Left colon (tissue), 2 donors: ENCODE results near the gene ENSA. TPM values are rescaled to one million over a fixed set of nuclear protein-coding genes. Genes with fewer than 3 reads are reported as not detected.
"Not testable (repeated sequence)": the region's sequence is repeated elsewhere in the genome, so short reads cannot be mapped to it uniquely, and the experiment has no call there.

Experiments used
- ATAC-seq: fragments of 200-7000 bp; cut with Tn5 transposase; one replicate; pipeline ENCODE4 v1.9.1; 2020; ENCODE audit warnings: mild to moderate bottlenecking, moderate library complexity
- DNase-seq, 2 donors: peaks; one replicate each; pipeline ENCODE4 v3.0.0-alpha.2; 2020
- intact Hi-C, 2 donors: fragments of 100-400 bp; cut with DNase I in 1 of 2; cut with micrococcal nuclease in 1 of 2; formaldehyde crosslinking; loops; one replicate each; pipeline versions ENCODE4 v1.11.2 to v1.14.0; 2022; cut with DNase I, micrococcal nuclease
- total RNA-seq, 2 donors: library from RNA; stranded (reverse); fragmentation: NEBNext Ultra II Directional; extraction: Animal tissue kit (Norgen Biotek cat#: 25700); gene quantifications; one replicate each; pipeline ENCODE4 v1.2.1, GENCODE V29; 2021
- donor health status: DM: no; HTN: no; CAD: no.
- donor health status: DM: yes; HTN: yes; CAD: no.

ENSA gene
- total RNA-seq, 2 donors from 2014 or later, result 175 to 222 TPM

DNA sequence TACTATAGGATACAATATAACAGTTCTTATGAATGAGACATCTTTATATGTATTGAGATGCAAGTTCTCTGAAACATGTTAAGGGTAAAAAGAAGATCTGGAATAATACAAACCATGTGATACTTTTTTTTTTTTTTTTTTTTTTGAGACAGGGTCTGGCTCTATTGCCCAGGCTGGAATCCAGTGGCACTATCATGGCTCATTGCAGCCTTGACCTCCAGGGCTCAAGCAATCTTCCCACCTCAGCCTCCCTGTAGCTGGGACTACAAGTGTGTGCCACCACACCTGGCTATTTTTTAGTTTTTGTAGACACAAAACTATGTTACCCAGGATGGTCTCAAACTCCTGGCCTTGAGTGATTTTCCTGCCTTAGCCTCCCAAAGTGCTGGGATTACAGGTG, 27.9 kb downstream of the ENSA start:
- no peak for DNase-seq
- ATAC-seq, result no peak
- intact Hi-C loops, result no loop called here

DNA sequence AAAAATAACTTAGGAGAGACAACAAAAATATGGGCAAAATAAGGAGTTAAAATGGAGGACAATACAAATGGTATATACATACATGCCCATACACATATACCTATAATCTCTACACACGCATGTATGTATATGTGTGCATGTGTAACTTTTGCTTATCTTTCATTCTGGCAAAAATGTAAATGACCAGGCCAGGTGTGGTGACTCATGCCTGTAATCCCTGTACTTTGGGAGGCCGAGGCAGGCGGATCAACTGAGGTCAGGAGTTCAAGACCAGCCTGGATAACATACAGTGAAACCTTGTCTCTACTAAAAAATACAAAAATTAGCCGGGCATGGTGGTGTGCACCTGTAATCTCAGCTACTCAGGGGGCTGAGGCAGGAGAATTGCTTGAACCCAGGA, 31.1 kb downstream of the ENSA start:
- ATAC-seq, DNase-seq, intact Hi-C loops: not testable (repeated sequence)

DNA sequence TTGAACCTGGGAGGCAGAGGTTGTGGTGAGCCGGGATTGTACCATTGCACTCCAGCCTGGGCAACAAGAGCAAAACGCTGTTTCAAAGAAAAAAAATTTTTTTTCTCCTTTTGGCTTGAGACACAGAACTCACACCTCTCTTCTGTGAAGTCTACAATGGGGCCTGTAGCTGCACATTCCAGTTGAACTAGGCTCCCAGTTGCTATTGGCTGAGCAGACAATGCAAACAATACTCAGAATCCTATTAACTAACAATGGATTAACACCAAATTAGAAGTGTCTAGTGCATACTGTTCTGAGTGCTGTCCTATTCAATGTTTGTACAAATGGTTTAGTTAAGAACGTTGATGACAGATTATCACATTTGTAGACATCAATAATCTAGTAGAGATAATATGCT, 32.4 kb downstream of the ENSA start:
- DNase-seq, result no peak
- intact Hi-C loops, result no loop called here
- ATAC-seq, result no peak

DNA sequence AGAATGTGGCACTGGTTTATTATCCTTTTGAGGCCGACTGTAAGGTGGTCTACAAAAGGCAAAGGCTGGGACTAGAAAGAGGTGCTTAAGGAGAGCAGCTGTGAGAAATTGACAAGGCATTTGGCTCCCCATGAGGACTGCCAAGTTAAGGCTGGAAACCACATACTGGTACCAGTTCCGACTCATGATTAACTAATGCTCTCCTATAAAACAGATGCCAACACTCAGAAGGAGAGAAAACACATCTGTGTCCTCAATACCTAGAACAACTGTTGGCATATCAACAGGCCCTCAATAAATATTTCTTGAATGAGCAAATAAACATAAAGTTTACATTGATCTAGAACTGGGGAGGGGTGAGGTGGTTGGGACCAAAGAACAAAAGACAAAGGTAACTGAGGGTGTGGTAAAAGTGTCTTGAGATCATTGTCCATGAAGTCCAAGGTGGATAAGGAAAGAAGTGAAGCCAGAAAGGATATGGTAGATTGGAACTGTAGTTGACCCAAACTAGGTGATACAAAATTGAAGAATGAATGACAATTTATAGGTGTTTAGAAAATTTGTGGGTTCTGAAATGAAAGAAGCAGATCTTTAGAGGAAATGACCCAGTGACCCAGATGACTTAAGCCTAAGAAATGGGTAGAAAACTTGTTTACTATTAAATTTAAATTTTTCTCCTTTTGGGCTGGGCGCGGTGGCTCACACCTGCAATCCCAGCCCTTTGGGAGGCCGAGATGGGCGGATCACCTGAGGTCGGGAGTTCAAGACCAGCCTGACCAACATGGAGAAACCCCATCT, 33.1 kb downstream of the ENSA start:
- peak; percentile 91 for ATAC-seq

DNA sequence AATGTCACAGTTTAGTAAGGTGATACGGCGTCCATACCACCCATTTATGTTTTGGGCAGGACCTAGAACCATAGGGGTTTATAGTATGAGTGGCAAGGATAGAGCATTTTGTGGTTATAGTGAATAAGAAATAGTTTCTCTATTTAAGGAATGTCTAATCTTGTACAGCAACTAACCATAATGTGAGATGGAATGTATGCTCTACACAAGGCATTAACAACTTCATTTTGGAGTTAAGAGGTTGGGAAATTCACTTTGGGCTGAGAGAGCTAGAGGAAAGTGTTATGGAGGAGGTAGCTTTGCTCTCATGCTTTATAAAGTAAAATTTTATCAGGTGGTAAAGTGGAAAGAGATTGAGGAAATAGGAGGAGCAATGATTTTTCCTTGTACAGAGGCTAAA, 47.0 kb downstream of the ENSA start:
- intact Hi-C loops, result no loop called here
- no peak for ATAC-seq
- DNase-seq, result no peak

More for the DNA sequence above, 33.1 kb downstream of the ENSA start:
- DNase-seq, result no peak
- intact Hi-C loops, result no loop called here

DNA sequence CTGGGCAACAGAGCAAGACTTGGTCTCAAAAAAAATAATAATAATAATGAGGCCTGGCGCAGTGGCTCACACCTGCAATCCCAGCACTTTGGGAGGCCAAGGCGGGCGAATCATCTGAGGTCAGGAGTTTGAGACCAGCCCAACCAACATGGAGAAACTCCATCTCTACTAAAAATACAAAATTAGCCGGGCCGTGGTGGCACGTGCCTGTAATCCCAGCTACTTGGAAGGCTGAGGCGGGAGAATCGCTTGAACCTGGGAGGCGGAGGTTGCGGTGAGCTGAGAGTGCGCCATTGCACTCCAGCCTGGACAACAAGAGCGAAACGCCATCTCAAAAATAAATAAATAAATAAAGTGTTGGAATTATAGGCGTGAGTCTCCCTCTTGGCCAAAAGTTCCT, 47.5 kb downstream of the ENSA start:
- intact Hi-C loops, DNase-seq, ATAC-seq: not testable (repeated sequence)

DNA sequence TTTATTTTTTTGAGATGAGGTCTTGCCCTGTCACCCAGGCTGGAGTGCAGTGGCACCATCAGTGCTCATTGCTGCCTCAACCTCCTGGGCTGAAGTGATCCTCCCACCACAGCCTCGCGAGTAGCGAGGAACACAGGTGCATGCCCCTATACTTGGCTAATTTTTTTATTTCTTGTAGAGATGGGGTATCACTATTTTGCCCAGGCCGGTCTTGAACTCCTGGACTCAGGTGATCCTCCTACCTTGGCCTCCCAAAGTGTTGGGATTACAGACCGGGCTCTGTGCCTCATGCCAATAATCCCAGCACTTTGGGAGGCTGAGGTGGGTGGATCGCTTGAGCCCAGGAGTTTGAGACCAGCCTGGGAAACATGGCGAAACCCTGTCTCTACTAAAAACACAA, 48.0 kb downstream of the ENSA start:
- ATAC-seq, intact Hi-C loops, DNase-seq: not testable (repeated sequence)

DNA sequence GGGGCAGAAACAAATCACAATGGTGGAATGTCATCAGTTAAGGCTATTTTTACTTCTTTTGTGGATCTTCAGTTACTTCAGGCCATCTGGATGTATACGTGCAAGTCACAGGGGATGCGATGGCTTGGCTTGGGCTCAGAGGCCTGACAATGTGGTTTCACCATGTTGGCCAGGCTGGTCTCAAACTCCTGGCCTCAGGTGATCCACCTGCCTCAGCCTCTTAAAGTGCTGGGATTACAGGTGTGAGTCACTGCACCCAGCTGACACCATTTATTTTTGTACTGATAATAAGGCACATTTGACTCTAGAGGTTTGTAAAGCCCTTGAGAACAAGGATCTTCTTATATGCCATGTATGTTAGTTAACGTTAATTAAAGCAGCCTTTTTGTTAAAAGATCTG, 48.4 kb downstream of the ENSA start:
- ATAC-seq, intact Hi-C loops, DNase-seq: not testable (repeated sequence)

DNA sequence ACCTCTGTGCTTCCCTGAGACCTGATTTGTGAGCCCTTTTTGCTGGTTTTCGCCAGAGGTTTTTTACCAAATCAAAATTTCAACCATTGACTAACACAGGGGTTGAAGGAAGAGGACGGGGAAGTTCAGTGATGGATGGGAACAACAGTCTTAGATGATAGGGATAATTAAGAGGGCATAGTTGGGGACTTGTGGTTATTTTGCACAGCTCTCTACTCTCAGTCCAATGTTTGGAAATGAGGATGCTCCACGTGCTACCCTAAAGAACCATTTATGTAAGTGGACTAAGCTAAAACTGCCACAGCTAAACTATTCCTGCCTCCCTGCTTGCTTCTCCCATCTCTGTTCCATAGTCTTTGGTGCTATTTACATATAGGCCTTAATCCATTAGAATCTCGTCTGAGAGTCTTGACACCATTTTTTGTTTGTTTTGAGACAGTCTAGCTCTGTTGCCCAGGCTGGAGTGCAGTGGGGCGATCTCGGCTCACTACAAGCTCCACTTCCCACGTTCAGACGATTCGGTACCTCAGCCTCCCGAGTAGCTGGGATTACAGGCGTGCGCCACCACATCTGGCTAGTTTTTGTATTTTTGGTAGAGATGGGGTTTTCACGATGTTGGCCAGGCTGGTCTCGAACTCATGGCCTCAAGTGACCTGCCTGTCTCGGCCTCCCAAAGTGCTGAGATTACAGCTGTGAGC, 49.3 kb downstream of the ENSA start:
- intact Hi-C loops, result no loop called here
- DNase-seq (no peak), ATAC-seq (no peak)

DNA sequence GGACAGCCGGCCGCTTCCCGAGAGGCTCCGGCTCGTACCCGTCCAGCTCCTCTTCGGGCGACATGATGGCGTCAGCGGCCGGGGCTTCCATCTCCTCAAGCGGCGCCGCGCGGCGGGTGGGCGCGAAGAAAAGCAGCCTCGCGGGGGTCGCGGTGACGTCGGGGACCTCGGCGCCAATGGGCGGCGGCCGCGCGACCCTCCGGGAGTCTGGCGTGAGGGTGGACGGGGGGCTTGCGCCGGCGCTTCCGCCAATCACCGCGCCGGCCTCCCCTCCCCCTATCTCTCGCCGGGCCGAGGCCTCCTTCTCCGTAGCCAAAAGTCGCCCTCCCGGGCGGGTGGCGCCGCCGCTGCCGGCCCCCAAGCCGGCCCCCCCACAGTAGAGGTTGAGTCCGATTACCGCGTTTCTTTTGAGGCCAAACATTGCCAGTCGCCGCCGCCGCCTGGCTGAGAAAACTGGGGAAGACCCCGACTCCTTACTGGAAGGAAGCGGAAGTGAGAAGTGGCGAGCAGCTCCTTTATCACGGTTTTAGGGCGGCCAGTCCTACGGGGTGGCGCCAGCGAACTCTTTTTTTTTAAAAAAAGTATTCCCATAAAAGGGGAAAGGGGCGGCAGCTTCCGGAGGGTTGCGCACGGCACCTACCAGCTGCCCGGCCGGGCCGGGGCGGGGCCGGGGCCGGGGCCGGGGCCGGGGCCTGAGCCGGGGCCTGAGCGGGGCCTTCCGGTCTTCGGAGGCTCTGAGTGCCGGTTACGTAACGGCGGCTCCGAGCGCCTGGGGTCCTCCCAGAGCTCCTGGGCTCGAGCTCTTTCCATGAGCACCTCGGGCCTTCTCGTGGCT, 50.1 kb downstream of the ENSA start, which contains the start of gene MCL1:
TSS of gene MCL1 (minus strand) at position 501 of the 835 bp plus-strand sequence. CDS start at position 421, 80 bp downstream.
- ATAC-seq (peak; percentile 75), DNase-seq (peak; percentile 92 to 96)
- intact Hi-C loops, result no loop called here

DNA sequence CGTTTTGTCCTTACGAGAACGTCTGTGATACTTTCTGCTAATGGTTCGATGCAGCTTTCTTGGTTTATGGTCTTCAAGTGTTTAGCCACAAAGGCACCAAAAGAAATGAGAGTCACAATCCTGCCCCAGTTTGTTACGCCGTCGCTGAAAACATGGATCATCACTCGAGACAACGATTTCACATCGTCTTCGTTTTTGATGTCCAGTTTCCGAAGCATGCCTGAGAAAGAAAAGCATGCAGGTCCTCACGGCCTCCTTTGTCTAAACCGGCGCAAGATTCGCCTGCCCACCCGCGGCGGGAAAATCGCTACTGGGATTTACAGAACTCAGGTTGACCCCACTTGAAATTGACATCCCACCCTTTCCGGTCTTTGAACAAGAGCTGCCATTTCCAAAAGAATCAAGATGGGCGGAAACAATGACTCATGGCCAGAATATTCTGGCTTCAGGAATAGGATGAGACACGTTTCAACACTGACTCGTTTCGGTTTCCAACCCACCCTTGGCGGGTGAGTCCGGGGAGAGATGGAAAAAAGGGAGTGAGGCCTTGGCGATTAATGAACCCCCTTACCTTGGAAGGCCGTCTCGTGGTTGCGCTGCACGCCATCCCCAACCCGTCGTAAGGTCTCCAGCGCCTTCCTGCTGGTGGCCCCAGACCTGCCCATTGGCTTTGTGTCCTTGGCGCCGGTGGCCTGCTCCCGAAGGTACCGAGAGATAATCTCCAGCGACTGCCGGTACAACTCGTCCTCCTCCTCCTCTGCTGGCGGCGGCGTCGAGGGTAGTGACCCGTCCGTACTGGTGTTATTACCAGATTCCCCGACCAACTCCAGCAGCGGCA, 50.9 kb downstream of the ENSA start:
- intact Hi-C loops, result no loop called here
- ATAC-seq (peak; percentile 17), DNase-seq (peak in 1 of 2 donors; percentile 55)

DNA sequence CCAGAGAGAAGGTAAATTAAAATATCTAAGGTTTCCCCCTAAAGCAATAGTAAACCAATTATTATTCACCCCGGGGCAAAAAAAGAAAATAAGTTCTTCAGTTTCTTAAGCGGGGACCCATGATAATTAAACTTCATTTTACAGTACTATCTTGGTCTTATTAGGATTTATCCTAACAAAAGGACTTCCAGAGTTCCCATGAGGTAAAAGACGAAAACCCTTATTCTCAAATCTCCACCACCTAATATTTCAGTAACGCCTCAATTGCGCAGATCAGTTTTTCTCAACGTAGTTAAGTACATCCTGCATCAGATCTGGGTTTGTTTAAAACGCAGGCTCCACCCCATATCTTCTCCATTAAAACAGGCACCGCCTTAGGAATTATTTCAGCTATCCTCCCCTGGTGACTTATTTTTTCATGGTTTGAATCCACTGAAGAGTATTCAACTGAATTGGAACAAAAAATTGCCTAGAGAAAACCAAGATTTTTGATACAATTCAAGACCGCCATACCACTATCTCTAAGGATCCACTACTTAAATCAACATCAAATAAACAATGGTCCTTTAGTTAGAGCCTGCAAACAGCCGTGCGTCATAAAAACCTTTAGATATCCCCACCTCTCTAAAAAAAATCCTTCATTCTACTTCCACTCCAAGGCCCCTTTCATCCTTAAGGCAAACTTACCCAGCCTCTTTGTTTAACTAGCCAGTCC, 51.7 kb downstream of the ENSA start:
- no peak for DNase-seq
- no peak for ATAC-seq
- intact Hi-C loops, result no loop called here

DNA sequence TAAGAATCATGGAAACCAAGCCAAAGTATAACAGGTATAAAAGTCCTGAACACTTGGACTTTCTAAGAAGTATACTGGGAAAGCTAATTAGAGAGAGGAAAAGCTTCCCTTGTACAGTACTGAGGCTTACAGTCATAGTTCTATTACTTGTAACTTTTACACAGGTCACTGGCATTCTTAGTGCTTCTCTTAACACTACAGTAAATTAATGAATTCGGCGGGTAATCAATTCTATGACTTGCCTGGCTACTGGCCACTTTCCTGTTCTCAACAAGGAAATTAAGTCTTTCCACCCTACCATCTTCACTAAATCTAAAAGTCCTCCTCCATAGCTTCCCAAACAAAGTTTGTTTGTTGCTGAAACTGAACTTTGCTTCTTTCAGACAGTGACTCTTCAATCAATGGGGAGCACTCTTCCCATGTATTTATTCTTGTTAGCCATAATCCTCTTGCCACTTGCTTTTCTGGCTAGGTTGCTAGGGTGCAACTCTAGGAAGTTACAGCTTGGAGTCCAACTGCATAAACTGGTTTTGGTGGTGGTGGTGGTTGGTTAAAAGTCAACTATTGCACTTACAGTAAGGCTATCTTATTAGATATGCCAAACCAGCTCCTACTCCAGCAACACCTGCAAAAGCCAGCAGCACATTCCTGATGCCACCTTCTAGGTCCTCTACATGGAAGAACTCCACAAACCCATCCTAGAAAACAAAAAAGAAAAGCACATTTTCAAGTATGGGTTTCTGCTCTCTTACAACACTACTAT, 52.4 kb downstream of the ENSA start:
- intact Hi-C loops, result no loop called here
- peak; percentile 3 for ATAC-seq
- no peak for DNase-seq

DNA sequence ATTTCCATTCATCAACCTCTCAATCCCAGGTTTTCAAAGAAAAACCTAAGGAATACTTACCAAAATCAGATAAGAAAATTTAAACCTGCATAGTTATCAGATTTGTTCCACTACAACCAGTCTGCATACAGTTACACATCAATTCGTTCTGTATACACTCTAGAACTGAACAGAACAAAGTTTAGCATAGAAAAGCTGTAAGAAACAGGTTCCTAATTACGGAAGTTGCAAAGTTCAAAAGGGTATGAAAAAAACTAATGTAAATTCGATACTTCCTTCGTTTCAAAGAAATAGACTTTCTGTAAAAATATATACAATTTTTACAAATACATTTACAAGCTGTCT, 53.1 kb downstream of the ENSA start:
- DNase-seq (no peak), ATAC-seq (no peak)
- intact Hi-C loops, result no loop called here

DNA sequence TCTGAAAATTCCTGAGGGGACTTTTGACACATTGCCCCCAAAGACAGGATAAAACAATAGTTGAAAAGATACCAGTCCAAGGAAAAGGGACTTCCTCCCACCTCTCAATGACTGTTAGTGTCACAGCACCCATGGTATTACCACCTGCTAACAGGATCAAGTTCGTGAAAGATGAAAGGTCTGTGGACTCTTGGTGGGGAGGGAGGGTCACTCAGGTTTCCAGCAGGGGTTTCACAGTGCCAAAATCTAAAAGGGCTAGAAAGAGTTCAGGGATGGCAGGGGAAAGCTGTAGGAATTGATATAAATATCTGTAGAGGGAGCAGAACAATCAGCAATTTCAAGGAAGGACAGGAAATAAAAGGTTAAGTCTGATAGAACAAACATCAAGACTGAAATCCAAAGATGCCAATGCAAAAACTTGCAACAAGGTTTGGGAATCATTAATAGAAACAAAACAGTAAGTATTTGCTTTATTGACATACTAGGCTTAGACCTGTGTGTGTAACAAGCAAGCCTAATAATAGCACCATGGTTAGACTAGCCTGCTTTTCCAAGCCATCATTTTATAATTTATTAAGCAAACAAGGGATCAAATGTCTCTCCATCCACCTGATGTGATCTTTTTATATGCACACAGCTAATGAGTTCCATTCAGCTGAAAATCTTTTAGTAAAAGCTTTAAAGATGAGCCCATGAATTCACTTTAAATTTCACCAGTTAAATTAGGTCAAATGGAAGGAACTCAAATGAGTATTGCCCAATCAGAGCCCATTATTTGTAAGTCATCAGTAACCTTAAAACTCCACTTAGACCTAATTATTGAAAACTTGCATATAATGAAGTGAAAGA, 53.7 kb downstream of the ENSA start:
- ATAC-seq, result no peak
- intact Hi-C loops, result no loop called here

DNA sequence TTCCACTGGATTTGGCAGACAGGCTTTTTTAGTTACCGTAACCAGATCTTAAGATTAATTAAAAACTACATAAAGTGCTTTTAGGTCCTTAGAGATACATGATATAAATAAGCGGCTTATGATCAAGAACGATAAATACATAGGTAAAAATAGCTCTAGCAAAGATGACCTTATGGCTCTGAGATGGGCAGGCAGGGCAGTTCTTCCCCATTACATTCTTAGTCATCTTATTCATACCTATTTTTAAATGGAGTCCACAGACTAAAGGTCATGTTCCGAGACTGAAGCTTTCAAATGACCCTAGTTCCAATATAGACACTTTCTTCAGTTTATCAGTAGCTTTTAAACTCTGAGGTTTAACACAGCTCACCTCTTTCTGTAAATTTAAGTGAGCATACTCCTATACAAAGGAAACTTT, 54.3 kb downstream of the ENSA start:
- no peak for DNase-seq
- ATAC-seq, result peak; percentile 12
- intact Hi-C loops, result no loop called here

More for the DNA sequence above, 53.7 kb downstream of the ENSA start:
- DNase-seq, result no peak
